Gastrocnemius medialis (tissue), 4 donors: ENCODE results near the gene RAB9A. TPM values are rescaled to one million over a fixed set of nuclear protein-coding genes. Genes with fewer than 3 reads are reported as not detected.
"Not testable (repeated sequence)": the region's sequence is repeated elsewhere in the genome, so short reads cannot be mapped to it uniquely, and the experiment has no call there.

Experiments
- ATAC-seq, 2 donors: fragments of 150-250 bp; one replicate each; pipeline ENCODE4 v1.9.1; 2016
- DNase-seq, 2 donors: peaks; one replicate each; pipeline ENCODE4 v3.0.0-alpha.2; 2019
- H3K27ac ChIP-seq, 4 donors: fragments of 200-600 bp; sonication (generic); 1 replicate in 1 of 4; 2 replicates in 3 of 4; pipeline ENCODE4 v1.5.1; 2016 to 2018; ENCODE audit warnings: mild to moderate bottlenecking in 2 of 4, moderate library complexity in 1 of 4
- H3K27me3 ChIP-seq, 3 donors: fragments of 200-600 bp; sonication (generic) in 2 of 3; 1 replicate in 1 of 3; 2 replicates in 2 of 3; pipeline versions ENCODE4 v1.5.1 to v1.6.0; 2016 to 2019; ENCODE audit warnings: mild to moderate bottlenecking in 1 of 3, moderate library complexity in 1 of 3
- H3K36me3 ChIP-seq, 2 donors: fragments of 200-600 bp; sonication (generic) in 1 of 2; one replicate each; pipeline ENCODE4 v1.5.1; 2017 to 2018
- H3K4me1 ChIP-seq, 2 donors: fragments of 200-600 bp; sonication (generic) in 1 of 2; one replicate each; pipeline ENCODE4 v1.5.1; 2016 to 2017; ENCODE audit warnings: mild to moderate bottlenecking in 2 of 2
- H3K4me3 ChIP-seq, 4 donors: fragments of 200-600 bp; sonication (generic) in 3 of 4; 1 replicate in 1 of 4; 2 replicates in 3 of 4; pipeline ENCODE4 v1.5.1; 2016 to 2019; ENCODE audit warnings: mild to moderate bottlenecking in 2 of 4
- H3K9me3 ChIP-seq, 3 donors: fragments of 200-600 bp; sonication (generic) in 2 of 3; 1 replicate in 1 of 3; 2 replicates in 2 of 3; pipeline ENCODE4 v1.5.1; 2016 to 2019
- CTCF ChIP-seq, 5 experiments: fragments of 450-650 bp in 3 of 5; fragments of 200-600 bp in 2 of 5; sonication (generic) in 2 of 5; IDR thresholded peaks in 4 of 5; conservative IDR thresholded peaks in 1 of 5; 1 replicate in 4 of 5; 2 replicates in 1 of 5; pipeline ENCODE4 v1.5.1; 2016 to 2019; ENCODE audit warnings: antibody characterized with exemption in 5 of 5, mild to moderate bottlenecking in 3 of 5, moderate library complexity in 3 of 5
- POLR2A ChIP-seq, 2 donors: fragments of 450-650 bp; IDR thresholded peaks; one replicate each; pipeline ENCODE4 v1.6.1; 2017; ENCODE audit warnings: antibody characterized with exemption in 2 of 2, mild to moderate bottlenecking in 2 of 2, moderate library complexity in 2 of 2
- in situ Hi-C, 4 donors: fragments of 200-750 bp; cut with MboI; loops; one replicate each; pipeline versions ENCODE4 v1.15.0 to v1.8.0; 2017; ENCODE audit warnings: low sequenced_read_pairs in 4 of 4
- intact Hi-C: fragments of 100-400 bp; cut with DNase I; formaldehyde crosslinking; loops from one replicate; pipeline ENCODE4 v1.15.1; 2023; ENCODE audit warnings: low total_unique reads
- total RNA-seq, 4 donors: library from RNA; depleted of rRNA; stranded (reverse); fragments of >200 nt; gene quantifications; one replicate each; pipeline versions ENCODE4 v1.1.0 to v1.2.3, GENCODE V29; 2016

Gene RAB9A
- total RNA-seq, 4 donors from 2014 or later, result 15.0 to 21.7 (median 18.5) TPM

GRCh38 chrX:13717700-13718472 lies 29.0 kb downstream of the RAB9A start:
- TF ChIP-seq POLR2A (IDR thresholded peaks at IDR 0.05) (no peak), CTCF (IDR thresholded peaks at IDR 0.05 in 4 of 5, conservative IDR thresholded peaks at IDR 0.05 in 1 of 5) (no peak)
- no peak for ATAC-seq

GRCh38 chrX:13719192-13719856 lies 30.4 kb downstream of the RAB9A start:
- TF ChIP-seq CTCF (IDR thresholded peaks at IDR 0.05 in 4 of 5, conservative IDR thresholded peaks at IDR 0.05 in 1 of 5) (no peak), POLR2A (IDR thresholded peaks at IDR 0.05) (no peak)
- Histone ChIP-seq H3K4me1 (peaks cover 9 to 13% of the 10 kb centered on the region in 2 donors), H3K36me3 (no peaks in the 10 kb centered on the region), H3K27me3 (no peaks in the 10 kb centered on the region), H3K9me3 (no peaks in the 10 kb centered on the region), H3K27ac (peak overlapping the region in 3 of 4 donors; percentile 40 to 74 (median 49)), H3K4me3 (no peak overlapping the region)
- intact Hi-C loops (loop anchor here (2.0 kb wide), 1 partner anchor 27 kb away; no protein-coding TSS in a partner anchor), in situ Hi-C loops (no loop called here)
- ATAC-seq (peak in 1 of 2 donors; percentile 55), DNase-seq (no peak)

More at GRCh38 chrX:13717700-13718472, 29.0 kb downstream of the RAB9A start:
- Histone ChIP-seq H3K27ac (peak overlapping the region in 3 of 4 donors; percentile 35 to 46 (median 43)), H3K27me3 (no peaks in the 10 kb centered on the region), H3K9me3 (no peaks in the 10 kb centered on the region), H3K4me3 (no peak overlapping the region), H3K4me1 (peaks cover 9 to 13% of the 10 kb centered on the region in 2 donors), H3K36me3 (no peaks in the 10 kb centered on the region)
- no peak for DNase-seq
- intact Hi-C loops (loop anchor here (2.0 kb wide), 1 partner anchor 25 kb away; no protein-coding TSS in a partner anchor), in situ Hi-C loops (no loop called here)

GRCh38 chrX:13721371-13721770 lies 32.4 kb downstream of the RAB9A start:
- in situ Hi-C loops (no loop called here), intact Hi-C loops (loop anchor here (10.0 kb wide), 1 partner anchor 1753 kb away; no protein-coding TSS in a partner anchor)
- H3K27ac ChIP-seq, result peak overlapping the region; percentile 64 to 74 (median 72)
- no peak for ATAC-seq
- TF ChIP-seq CTCF (IDR thresholded peaks at IDR 0.05 in 4 of 5, conservative IDR thresholded peaks at IDR 0.05 in 1 of 5) (no peak), POLR2A (IDR thresholded peaks at IDR 0.05) (no peak)
- no peak overlapping the region for H3K4me3 ChIP-seq
- no peaks in the 10 kb centered on the region for H3K36me3 ChIP-seq
- peaks cover 9 to 13% of the 10 kb centered on the region in 2 donors for H3K4me1 ChIP-seq
- DNase-seq, result no peak
- H3K27me3 ChIP-seq, result no peaks in the 10 kb centered on the region
- H3K9me3 ChIP-seq, result no peaks in the 10 kb centered on the region

- Histone ChIP-seq H3K27ac (peak overlapping the region; percentile 64 to 74 (median 72)), H3K9me3 (no peaks in the 10 kb centered on the region), H3K36me3 (no peaks in the 10 kb centered on the region), H3K4me3 (no peak overlapping the region), H3K27me3 (no peaks in the 10 kb centered on the region), H3K4me1 (peaks cover 9 to 13% of the 10 kb centered on the region in 2 donors)
- DNase-seq (no peak), ATAC-seq (peak; percentile 69 to 85)
- TF ChIP-seq CTCF (IDR thresholded peaks at IDR 0.05 in 4 of 5, conservative IDR thresholded peaks at IDR 0.05 in 1 of 5) (no peak), POLR2A (IDR thresholded peaks at IDR 0.05) (no peak)
- intact Hi-C loops, result loop anchor here (10.0 kb wide), 1 partner anchor 1753 kb away; no protein-coding TSS in a partner anchor
- in situ Hi-C loops, result no loop called here
Observed at GRCh38 chrX:13721819-13722519, 33.0 kb downstream of the RAB9A start.

- not testable (repeated sequence) for DNase-seq, H3K36me3 ChIP-seq, H3K4me1 ChIP-seq, H3K9me3 ChIP-seq, H3K4me3 ChIP-seq, H3K27me3 ChIP-seq, ATAC-seq, H3K27ac ChIP-seq
- intact Hi-C loops, result loop anchor here (10.0 kb wide), 1 partner anchor 1750 kb away; no protein-coding TSS in a partner anchor
- in situ Hi-C loops, result loop anchor here in 1 of 4 donors (25.0 kb wide), 1 partner anchor 312 kb away; the partner anchor contains the start of gene GEMIN8
Observed at GRCh38 chrX:13724878-13725277, 36.0 kb downstream of the RAB9A start.

GRCh38 chrX:13726583-13726982 lies 37.7 kb downstream of the RAB9A start:
- H3K4me1 ChIP-seq, H3K36me3 ChIP-seq, DNase-seq, H3K9me3 ChIP-seq, H3K4me3 ChIP-seq, H3K27me3 ChIP-seq, H3K27ac ChIP-seq, ATAC-seq: not testable (repeated sequence)
- in situ Hi-C loops (loop anchor here in 1 of 4 donors (25.0 kb wide), 1 partner anchor 311 kb away; the partner anchor contains the start of gene GEMIN8), intact Hi-C loops (loop anchor here (10.0 kb wide), 1 partner anchor 1748 kb away; no protein-coding TSS in a partner anchor)
